ENCODE measurements around the gene VMP1.

The VMP1 gene

DNA sequence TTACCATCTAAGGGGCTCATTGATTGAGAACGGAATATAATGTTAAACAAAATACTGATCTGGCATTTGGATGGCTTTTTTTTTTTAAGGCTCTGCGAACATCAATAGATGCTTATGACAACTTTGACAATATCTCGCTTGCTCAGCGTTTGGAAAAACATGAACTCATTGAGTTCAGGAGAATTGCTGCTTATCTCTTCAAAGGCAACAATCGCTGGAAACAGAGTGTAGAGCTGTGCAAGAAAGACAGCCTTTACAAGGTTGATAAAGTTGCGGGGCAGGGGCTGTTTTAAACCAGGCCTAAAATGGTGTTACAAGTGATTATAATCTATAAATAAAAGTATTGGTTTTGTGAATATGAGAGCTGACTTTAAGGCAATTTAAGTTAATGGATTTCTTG lies 22.5 kb upstream of the VMP1 start:
- DNase-seq, result no peak
- intact Hi-C loops (cut with DNase I; ENCODE audit: low total_unique reads), result no loop called here
- TF ChIP-seq, protein P1, sequence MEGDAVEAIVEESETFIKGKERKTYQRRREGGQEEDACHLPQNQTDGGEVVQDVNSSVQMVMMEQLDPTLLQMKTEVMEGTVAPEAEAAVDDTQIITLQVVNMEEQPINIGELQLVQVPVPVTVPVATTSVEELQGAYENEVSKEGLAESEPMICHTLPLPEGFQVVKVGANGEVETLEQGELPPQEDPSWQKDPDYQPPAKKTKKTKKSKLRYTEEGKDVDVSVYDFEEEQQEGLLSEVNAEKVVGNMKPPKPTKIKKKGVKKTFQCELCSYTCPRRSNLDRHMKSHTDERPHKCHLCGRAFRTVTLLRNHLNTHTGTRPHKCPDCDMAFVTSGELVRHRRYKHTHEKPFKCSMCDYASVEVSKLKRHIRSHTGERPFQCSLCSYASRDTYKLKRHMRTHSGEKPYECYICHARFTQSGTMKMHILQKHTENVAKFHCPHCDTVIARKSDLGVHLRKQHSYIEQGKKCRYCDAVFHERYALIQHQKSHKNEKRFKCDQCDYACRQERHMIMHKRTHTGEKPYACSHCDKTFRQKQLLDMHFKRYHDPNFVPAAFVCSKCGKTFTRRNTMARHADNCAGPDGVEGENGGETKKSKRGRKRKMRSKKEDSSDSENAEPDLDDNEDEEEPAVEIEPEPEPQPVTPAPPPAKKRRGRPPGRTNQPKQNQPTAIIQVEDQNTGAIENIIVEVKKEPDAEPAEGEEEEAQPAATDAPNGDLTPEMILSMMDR (IDR thresholded peaks at IDR 0.05), result no peak
- H3K36me3 ChIP-seq, result peaks cover 78 to 85% (median 83%) of the 10 kb centered on the region in 3 donors
- H3K27ac ChIP-seq, result no peak overlapping the region
- peaks cover 0 to 5% (median 0%) of the 10 kb centered on the region in 4 donors for H3K4me1 ChIP-seq
- no peaks in the 10 kb centered on the region for H3K9me3 ChIP-seq
- H3K27me3 ChIP-seq, result no peaks in the 10 kb centered on the region
- H3K4me3 ChIP-seq, result no peak overlapping the region

DNA sequence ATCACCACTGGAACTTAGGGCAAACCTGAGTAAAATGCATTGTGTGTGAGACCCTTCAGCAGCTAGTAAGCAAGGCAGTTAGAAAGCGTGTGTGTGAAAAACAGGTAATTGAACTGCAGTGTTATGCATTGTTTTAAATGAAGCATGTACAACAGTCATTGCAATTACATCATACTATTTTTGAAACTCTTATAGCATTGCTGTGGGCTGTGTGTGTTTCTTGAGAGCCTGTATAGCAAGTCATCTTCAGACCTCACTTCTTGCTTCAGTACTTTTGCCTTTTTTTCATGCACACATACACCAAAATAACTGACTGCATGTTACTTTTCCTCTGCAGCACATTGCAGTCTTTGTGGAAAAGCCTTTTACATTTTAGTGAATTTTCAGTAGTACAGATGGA lies 19.4 kb upstream of the VMP1 start:
- intact Hi-C loops (cut with DNase I; ENCODE audit: low total_unique reads), result no loop called here
- Histone ChIP-seq H3K4me1 (no peaks in the 10 kb centered on the region), H3K4me3 (no peak overlapping the region), H3K36me3 (peaks cover 73 to 85% (median 81%) of the 10 kb centered on the region in 3 donors), H3K27ac (no peak overlapping the region), H3K27me3 (no peaks in the 10 kb centered on the region), H3K9me3 (no peaks in the 10 kb centered on the region)
- TF ChIP-seq, protein P1 (IDR thresholded peaks at IDR 0.05), result no peak
- DNase-seq, result no peak

DNA sequence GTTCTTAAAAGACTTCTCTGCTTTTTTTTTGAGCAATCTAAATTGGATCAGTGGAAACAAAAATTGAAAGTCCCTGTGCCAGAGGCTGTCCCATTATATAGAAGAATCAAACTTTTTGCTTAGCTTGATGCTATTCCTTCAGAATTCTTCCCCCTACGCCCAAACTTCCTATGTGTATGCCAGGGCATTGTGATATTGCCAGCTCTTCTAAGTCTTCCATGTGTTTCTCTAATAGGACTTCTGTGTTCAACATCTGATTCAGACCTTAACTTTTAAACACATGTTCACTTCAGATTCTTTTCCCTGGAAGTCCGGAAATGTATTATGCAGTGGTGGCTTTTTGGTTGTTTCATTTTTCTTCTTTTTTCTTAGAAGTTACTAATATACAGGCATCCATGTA lies 19.0 kb upstream of the VMP1 start:
- Histone ChIP-seq H3K4me3 (no peak overlapping the region), H3K27ac (no peak overlapping the region), H3K27me3 (no peaks in the 10 kb centered on the region), H3K36me3 (peaks cover 72 to 85% (median 81%) of the 10 kb centered on the region in 3 donors), H3K9me3 (no peaks in the 10 kb centered on the region), H3K4me1 (no peaks in the 10 kb centered on the region)
- TF ChIP-seq, protein P1 (IDR thresholded peaks at IDR 0.05), result no peak
- intact Hi-C loops (cut with DNase I; ENCODE audit: low total_unique reads), result no loop called here
- DNase-seq, result no peak

DNA sequence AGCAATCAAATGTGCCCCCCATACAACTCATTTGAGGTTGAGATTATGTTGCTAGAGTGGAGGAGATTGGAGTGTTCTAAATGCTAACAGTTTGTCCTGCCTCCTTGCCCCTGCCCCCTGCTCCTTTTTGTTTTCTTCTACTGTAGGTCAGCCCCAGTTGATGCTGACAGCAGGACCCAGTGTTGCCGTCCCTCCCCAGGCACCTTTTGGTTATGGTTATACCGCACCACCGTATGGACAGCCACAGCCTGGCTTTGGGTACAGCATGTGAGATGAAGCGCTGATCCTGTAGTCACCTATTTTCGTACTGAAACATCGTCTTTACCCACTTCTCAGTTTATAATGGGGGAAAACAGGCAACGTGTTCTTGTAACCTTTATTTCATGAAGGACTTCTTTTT lies 13.9 kb upstream of the VMP1 start:
- H3K27me3 ChIP-seq, result no peaks in the 10 kb centered on the region
- DNase-seq, result no peak
- intact Hi-C loops (cut with DNase I; ENCODE audit: low total_unique reads), result no loop called here
- H3K9me3 ChIP-seq, result no peaks in the 10 kb centered on the region
- H3K4me3 ChIP-seq, result no peak overlapping the region
- no peak overlapping the region for H3K27ac ChIP-seq
- TF ChIP-seq, protein P1 (IDR thresholded peaks at IDR 0.05), result no peak
- no peaks in the 10 kb centered on the region for H3K4me1 ChIP-seq
- H3K36me3 ChIP-seq, result peaks cover 78 to 89% (median 81%) of the 10 kb centered on the region in 3 donors

DNA sequence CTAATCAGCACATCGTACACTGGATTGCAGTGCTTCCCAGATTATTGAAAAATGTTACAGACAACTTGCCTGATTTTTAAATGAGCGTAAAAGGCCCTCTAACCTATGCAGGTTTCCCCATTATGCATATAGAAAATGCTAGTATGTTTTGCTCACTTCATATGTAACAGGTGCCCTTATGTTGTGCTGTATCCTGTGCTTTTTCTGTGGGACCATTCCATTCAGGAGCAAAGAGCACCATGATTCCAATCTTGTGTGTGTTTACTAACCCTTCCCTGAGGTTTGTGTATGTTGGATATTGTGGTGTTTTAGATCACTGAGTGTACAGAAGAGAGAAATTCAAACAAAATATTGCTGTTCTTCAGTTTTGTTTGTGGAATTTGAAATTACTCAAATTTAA lies 13.1 kb upstream of the VMP1 start:
- H3K27me3 ChIP-seq, result no peaks in the 10 kb centered on the region
- intact Hi-C loops (cut with DNase I; ENCODE audit: low total_unique reads), result no loop called here
- H3K4me1 ChIP-seq, result no peaks in the 10 kb centered on the region
- TF ChIP-seq, protein P1 (IDR thresholded peaks at IDR 0.05), result no peak
- no peak overlapping the region for H3K27ac ChIP-seq
- H3K9me3 ChIP-seq, result no peaks in the 10 kb centered on the region
- DNase-seq, result no peak
- peaks cover 76 to 97% (median 88%) of the 10 kb centered on the region in 3 donors for H3K36me3 ChIP-seq
- H3K4me3 ChIP-seq, result no peak overlapping the region

Data from tibial artery (tissue), 4 donors.